ENCODE data around the gene TPX2. TPM values are rescaled to one million over a fixed set of nuclear protein-coding genes. Genes with fewer than 3 reads are reported as not detected.

Gene TPX2
- total RNA-seq, 4 donors from 2014 or later, result 0.12 to 32.4 (median 0.59) TPM; not detected in 1

DNA sequence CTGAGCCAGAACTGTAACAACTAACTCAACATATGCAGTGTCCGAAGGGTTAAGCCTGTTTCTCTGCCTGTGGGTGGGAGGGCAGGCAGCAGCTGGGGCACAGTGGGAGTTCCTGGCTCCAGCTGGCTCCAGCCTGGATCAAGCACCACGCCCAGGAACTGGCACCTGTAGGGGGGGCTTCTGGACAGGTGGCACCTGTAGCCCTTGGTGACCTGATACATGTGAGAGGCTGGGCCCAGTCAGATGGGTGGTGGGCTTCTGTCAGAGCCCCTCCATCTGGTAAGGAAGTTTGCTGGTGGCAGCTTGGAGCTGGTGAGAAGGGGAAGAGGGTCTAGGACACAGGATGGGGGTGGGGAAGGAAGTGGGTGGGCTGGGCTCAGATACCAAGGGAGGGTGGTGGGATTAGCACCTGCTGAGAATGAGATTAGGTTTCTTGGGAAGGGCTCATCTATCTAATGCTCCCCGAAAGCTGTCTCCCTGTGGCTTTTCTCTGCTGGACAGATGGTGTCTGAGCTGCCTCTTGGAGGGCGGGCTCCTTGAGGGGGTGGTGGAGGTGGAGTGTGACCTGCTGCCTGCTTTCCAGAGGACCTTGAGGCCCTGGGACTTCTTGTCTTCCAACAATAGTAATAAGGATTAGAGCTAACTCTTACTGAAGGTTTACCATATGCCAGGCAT is 45.0 kb upstream of the TPX2 start:
- Histone ChIP-seq H3K4me3 (no peak overlapping the region), H3K9me3 (no peaks in the 10 kb centered on the region), H3K27me3 (no peaks in the 10 kb centered on the region), H3K36me3 (no peaks in the 10 kb centered on the region), H3K4me1 (peaks cover 0 to 4% of the 10 kb centered on the region in 2 donors), H3K27ac (no peak overlapping the region)
- no peak for DNase-seq
- TF ChIP-seq POLR2A (IDR thresholded peaks at IDR 0.05), result no peak
- TF ChIP-seq, protein P1, sequence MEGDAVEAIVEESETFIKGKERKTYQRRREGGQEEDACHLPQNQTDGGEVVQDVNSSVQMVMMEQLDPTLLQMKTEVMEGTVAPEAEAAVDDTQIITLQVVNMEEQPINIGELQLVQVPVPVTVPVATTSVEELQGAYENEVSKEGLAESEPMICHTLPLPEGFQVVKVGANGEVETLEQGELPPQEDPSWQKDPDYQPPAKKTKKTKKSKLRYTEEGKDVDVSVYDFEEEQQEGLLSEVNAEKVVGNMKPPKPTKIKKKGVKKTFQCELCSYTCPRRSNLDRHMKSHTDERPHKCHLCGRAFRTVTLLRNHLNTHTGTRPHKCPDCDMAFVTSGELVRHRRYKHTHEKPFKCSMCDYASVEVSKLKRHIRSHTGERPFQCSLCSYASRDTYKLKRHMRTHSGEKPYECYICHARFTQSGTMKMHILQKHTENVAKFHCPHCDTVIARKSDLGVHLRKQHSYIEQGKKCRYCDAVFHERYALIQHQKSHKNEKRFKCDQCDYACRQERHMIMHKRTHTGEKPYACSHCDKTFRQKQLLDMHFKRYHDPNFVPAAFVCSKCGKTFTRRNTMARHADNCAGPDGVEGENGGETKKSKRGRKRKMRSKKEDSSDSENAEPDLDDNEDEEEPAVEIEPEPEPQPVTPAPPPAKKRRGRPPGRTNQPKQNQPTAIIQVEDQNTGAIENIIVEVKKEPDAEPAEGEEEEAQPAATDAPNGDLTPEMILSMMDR (IDR thresholded peaks at IDR 0.05), result no peak
- intact Hi-C loops (cut with DNase I; ENCODE audit: low total_unique reads), result no loop called here

DNA sequence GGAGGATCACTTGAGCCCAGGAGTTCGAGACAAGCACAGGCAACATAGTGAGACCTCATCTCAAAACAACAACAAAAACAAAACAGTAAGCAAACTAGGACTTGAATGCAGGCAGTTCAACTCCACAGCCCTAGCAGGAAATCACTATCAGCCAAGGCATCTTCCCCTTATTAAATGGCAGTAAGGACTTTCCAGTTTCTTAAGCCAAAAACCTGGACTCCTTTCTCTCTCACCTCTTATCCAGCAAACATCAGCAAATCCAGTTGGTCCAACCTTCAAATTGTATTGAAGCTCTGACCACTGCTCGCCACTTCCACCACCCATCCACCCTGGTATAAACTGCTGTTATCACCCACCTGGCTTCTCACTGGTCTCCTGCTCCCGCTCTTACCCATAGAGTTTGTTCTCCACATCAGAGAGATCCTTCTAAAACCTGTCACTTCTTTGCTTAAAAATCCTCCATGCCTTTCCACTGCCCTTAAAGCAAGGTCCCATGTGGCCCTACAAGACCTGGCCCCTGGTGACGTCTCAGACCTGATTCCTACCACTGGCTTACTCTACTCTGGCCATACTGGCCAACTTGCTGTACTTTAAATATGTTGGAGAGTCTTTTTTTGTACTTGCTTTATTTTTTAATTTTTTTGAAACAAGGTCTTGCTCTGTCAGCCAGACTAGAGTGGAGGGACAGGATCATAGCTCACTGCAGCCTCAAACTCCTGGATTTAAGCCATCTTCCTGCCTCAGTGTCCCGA is 44.1 kb upstream of the TPX2 start:
- H3K27ac ChIP-seq, result no peak overlapping the region
- intact Hi-C loops (cut with DNase I; ENCODE audit: low total_unique reads), result no loop called here
- no peak for DNase-seq
- TF ChIP-seq, protein P1 (IDR thresholded peaks at IDR 0.05), result no peak
- TF ChIP-seq POLR2A (IDR thresholded peaks at IDR 0.05), result no peak
- H3K4me3 ChIP-seq, result no peak overlapping the region
- H3K4me1 ChIP-seq, result peaks cover 0 to 9% of the 10 kb centered on the region in 2 donors
- H3K27me3 ChIP-seq, result no peaks in the 10 kb centered on the region
- no peaks in the 10 kb centered on the region for H3K36me3 ChIP-seq
- no peaks in the 10 kb centered on the region for H3K9me3 ChIP-seq

DNA sequence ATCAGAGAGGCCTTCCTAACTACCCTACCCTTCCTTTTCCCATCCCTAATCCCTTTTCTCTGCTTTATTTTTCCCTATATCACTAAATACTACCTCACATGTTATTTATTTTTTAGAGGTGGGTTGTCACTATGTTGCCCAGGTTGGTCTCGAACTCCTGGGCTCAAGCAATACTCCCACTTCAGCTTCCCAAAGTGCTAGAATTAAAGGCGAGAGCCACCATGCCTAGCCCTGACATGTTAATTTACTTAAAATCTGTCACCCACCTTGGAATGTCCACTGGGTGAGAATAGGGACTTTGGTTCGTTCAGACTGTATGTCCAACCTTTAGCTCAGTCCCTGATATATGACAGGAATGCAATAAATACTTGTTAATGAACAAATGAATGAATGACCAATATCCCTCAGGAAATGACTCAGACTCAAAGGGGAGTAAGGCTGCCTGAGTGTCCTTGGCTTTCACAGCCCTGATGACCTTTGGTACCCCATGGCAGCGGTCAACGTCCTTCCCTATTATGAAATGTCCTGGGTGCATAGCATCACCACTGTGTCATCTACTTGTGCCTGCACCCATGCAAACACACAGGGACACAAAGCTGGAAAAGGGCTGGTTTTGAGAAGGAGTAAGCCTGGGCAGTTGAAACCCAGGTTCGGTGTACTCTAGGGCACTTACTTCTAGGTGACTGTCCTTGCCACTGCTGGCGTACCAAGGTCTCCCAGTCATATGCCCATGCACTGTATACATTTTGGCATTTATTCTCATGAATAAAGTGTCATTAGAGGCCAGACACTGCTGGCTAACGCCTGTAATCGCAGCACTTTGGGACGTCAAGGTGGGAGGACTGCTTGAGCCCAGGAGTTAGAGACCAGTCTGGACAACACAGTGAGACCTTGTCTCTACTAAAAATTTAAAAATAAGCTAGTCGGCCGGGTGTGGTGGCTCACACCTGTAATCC is 43.0 kb upstream of the TPX2 start:
- Histone ChIP-seq H3K36me3 (no peaks in the 10 kb centered on the region), H3K4me1 (peaks cover 0 to 9% of the 10 kb centered on the region in 2 donors), H3K4me3 (no peak overlapping the region), H3K27ac (no peak overlapping the region), H3K27me3 (no peaks in the 10 kb centered on the region), H3K9me3 (no peaks in the 10 kb centered on the region)
- no peak for DNase-seq
- no peak for TF ChIP-seq POLR2A (IDR thresholded peaks at IDR 0.05)
- TF ChIP-seq, protein P1 (IDR thresholded peaks at IDR 0.05), result no peak
- intact Hi-C loops (cut with DNase I; ENCODE audit: low total_unique reads), result no loop called here

DNA sequence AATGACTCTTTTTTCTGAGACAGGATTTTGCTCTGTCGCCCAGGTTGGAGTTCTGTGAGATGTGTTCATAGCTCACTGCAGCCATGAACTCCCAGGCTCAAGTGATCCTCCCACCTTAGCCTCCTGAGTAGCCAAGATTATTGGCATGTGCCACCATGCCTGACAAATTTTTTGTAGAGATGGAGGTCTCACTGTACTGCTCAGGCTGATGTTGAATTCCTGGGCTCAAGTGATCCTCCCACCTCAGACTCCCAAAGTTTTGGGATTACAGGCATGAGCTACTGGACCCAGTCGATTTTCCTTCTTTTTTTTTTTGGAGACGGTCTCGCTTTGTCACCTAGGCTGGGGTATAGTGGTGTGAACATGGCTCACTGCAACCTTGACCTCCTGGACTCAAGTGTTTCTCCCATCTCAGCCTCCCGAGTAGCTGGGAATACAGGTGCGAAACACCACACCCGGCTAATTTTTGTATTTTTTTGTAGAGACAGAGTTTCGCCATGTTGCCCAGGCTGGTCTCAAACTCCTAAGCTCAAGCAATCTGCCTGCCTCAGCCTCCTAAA is 40.8 kb upstream of the TPX2 start:
- TF ChIP-seq POLR2A (IDR thresholded peaks at IDR 0.05), result no peak
- TF ChIP-seq, protein P1 (IDR thresholded peaks at IDR 0.05), result no peak
- intact Hi-C loops (cut with DNase I; ENCODE audit: low total_unique reads), result no loop called here
- peak overlapping the region; percentile 70 to 75 for H3K27ac ChIP-seq
- no peak for DNase-seq
- no peaks in the 10 kb centered on the region for H3K27me3 ChIP-seq
- no peaks in the 10 kb centered on the region for H3K9me3 ChIP-seq
- no peak overlapping the region for H3K4me3 ChIP-seq
- H3K4me1 ChIP-seq, result peaks cover 0 to 9% of the 10 kb centered on the region in 2 donors
- H3K36me3 ChIP-seq, result no peaks in the 10 kb centered on the region
